CD14-positive monocyte (primary cell): ENCODE results near the gene MPC1. TPM values are rescaled to one million over a fixed set of nuclear protein-coding genes. Genes with fewer than 3 reads are reported as not detected.

Source experiments
- DNase-seq, 3 donors: peaks; one replicate each; pipeline ENCODE4 v3.0.0-alpha.2; 2011 to 2022
- H2AFZ ChIP-seq: 2 replicates; pipeline ENCODE4 v1.6.0; 2012; ENCODE audit warnings: mild to moderate bottlenecking, low read depth, low read length, inconsistent platforms; ENCODE audit not compliant: insufficient read depth, poor library complexity, severe bottlenecking
- H3K27ac ChIP-seq, 2 donors: 1 replicate in 1 of 2; 2 replicates in 1 of 2; pipeline ENCODE4 v1.5.1; 2012 to 2013; ENCODE audit warnings: low read length in 2 of 2, control low read depth in 1 of 2, inconsistent platforms in 1 of 2, low read depth in 1 of 2, mild to moderate bottlenecking in 1 of 2
- H3K27me3 ChIP-seq, 2 donors: one replicate each; pipeline versions ENCODE4 v1.6.0 to v1.6.1; 2011 to 2013; ENCODE audit warnings: low read length in 2 of 2; ENCODE audit not compliant: control insufficient read depth in 2 of 2, insufficient read depth in 2 of 2
- H3K36me3 ChIP-seq, 2 donors: replicated peaks in 1 of 2; 1 replicate in 1 of 2; 2 replicates in 1 of 2; pipeline versions ENCODE4 v1.5.1 to v1.6.1; 2012 to 2013; ENCODE audit warnings: low read length in 2 of 2, control low read depth in 1 of 2, inconsistent platforms in 1 of 2, mild to moderate bottlenecking in 1 of 2; ENCODE audit not compliant: insufficient read depth in 2 of 2, control insufficient read depth in 1 of 2
- H3K4me1 ChIP-seq, 2 donors: 1 replicate in 1 of 2; 2 replicates in 1 of 2; pipeline versions ENCODE4 v1.5.1 to v1.6.1; 2012 to 2013; ENCODE audit warnings: low read length in 2 of 2, control low read depth in 1 of 2, inconsistent platforms in 1 of 2, mild to moderate bottlenecking in 1 of 2, moderate library complexity in 1 of 2; ENCODE audit not compliant: insufficient read depth in 2 of 2, control insufficient read depth in 1 of 2
- H3K4me2 ChIP-seq: replicated peaks from 2 replicates; pipeline ENCODE3; 2012; ENCODE audit warnings: low read length, moderate library complexity, mild to moderate bottlenecking; ENCODE audit not compliant: poor library complexity, severe bottlenecking; ENCODE audit errors: extremely low read depth
- H3K4me3 ChIP-seq, 3 experiments: fragments of 200-600 bp in 1 of 3; sonication (generic) in 1 of 3; replicated peaks in 1 of 3; 1 replicate in 2 of 3; 2 replicates in 1 of 3; pipeline ENCODE4 v1.5.1; 2011 to 2013; ENCODE audit warnings: low read length in 3 of 3, mild to moderate bottlenecking in 3 of 3, control low read depth in 2 of 3, low read depth in 2 of 3, inconsistent platforms in 1 of 3, moderate library complexity in 1 of 3
- H3K79me2 ChIP-seq: 2 replicates; pipeline ENCODE4 v1.6.0; 2012; ENCODE audit warnings: mild to moderate bottlenecking, control low read depth, inconsistent platforms, low read length, moderate library complexity; ENCODE audit not compliant: insufficient read depth
- H3K9ac ChIP-seq: 2 replicates; pipeline ENCODE4 v1.6.0; 2017; ENCODE audit warnings: low read length, mild to moderate bottlenecking; ENCODE audit not compliant: insufficient read depth, poor library complexity, severe bottlenecking
- H3K9me3 ChIP-seq, 2 donors: replicated peaks in 1 of 2; 1 replicate in 1 of 2; 2 replicates in 1 of 2; pipeline versions ENCODE4 v1.5.1 to v1.6.1; 2012 to 2013; ENCODE audit warnings: low read length in 2 of 2, control low read depth in 1 of 2; ENCODE audit not compliant: control insufficient read depth in 1 of 2, insufficient read depth in 1 of 2
- H4K20me1 ChIP-seq: 2 replicates; pipeline ENCODE4 v1.6.0; 2012; ENCODE audit warnings: mild to moderate bottlenecking, low read length, control low read depth, moderate library complexity; ENCODE audit not compliant: insufficient read depth
- H3K27ac Mint-ChIP-seq, 7 donors: one replicate each; pipeline ENCODE4 v1.8.0; 2020; ENCODE audit warnings: mild to moderate bottlenecking in 7 of 7, mixed read lengths in 7 of 7, moderate library complexity in 6 of 7, inconsistent platforms in 2 of 7
- H3K27me3 Mint-ChIP-seq, 3 donors: one replicate each; pipeline ENCODE4 v1.8.0; 2021 to 2022; ENCODE audit warnings: low read depth in 3 of 3, mild to moderate bottlenecking in 3 of 3, mixed read lengths in 3 of 3, moderate library complexity in 3 of 3, inconsistent platforms in 1 of 3
- H3K36me3 Mint-ChIP-seq, 2 donors: one replicate each; pipeline ENCODE4 v1.8.0; 2020; ENCODE audit warnings: mixed read lengths in 2 of 2, inconsistent platforms in 1 of 2, mild to moderate bottlenecking in 1 of 2
- H3K4me1 Mint-ChIP-seq: one replicate; pipeline ENCODE4 v1.8.0; 2020; ENCODE audit warnings: mild to moderate bottlenecking, mixed read lengths
- H3K4me3 Mint-ChIP-seq, 2 donors: one replicate each; pipeline ENCODE4 v1.8.0; 2020; ENCODE audit warnings: mild to moderate bottlenecking in 2 of 2, mixed read lengths in 2 of 2, moderate library complexity in 1 of 2
- H3K9me3 Mint-ChIP-seq, 7 donors: one replicate each; pipeline ENCODE4 v1.8.0; 2020 to 2022; ENCODE audit warnings: mixed read lengths in 7 of 7, mild to moderate bottlenecking in 6 of 7, moderate library complexity in 6 of 7, inconsistent platforms in 2 of 7
- WGBS: methylation state at CpG from one replicate; pipeline ENCODE4 v1.1.5; 2013; ENCODE audit warnings: missing lambda C conversion rate; ENCODE audit not compliant: insufficient coverage; 5-methylcytosine and 5-hydroxymethylcytosine counted together
- intact Hi-C, 2 donors: fragments of 100-400 bp; cut with micrococcal nuclease; formaldehyde crosslinking; loops; one replicate each; pipeline versions ENCODE4 v1.15.0 to v1.15.1; 2023
- polyA plus RNA-seq, 3 donors: library from polyadenylated mRNA; depleted of rRNA in 1 of 3; unstranded in 2 of 3; stranded (reverse) in 1 of 3; fragments of 300-500 nt in 2 of 3; fragments of >200 nt in 1 of 3; fragmentation: Illumina TruSeq in 2 of 3; gene quantifications; 1 replicate in 2 of 3; 2 replicates in 1 of 3; pipeline ENCODE4 v1.2.3, GENCODE V29; 2012 to 2021
- TF ChIP-seq, protein P1 (sequence below): fragments of 200-600 bp; IDR thresholded peaks from one replicate; pipeline ENCODE4 v1.8.0; 2022; ENCODE audit warnings: antibody characterized with exemption, mild to moderate bottlenecking

MPC1 gene
- polyA plus RNA-seq, 3 donors, result 52.4 to 122 (median 104) TPM

DNA sequence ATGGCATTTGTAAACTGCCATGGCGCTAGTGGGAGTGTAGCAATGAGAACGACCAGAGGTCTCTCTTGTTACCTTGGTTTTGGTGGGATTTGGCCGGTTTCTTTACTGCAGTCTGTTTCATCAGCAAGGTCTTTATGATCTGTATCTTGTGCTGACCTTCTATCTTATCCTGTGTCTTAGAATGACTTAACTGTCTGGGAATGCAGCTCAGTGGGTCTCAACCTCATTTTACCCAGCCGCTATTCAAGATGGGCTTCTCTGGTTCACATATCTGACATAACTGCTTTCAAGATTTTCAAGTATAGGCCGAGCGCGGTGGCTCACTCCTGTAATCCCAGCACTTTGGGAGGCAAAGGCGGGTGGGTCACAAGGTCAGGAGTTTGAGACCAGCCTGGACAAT, 38.5 kb downstream of the MPC1 start:
- Mint-ChIP-seq H3K4me3 (no peak overlapping the region), H3K27me3 (peaks cover 0 to 1% (median 0%) of the 10 kb centered on the region in 3 donors), H3K9me3 (no peaks in the 10 kb centered on the region), H3K4me1 (peaks cover 29% of the 10 kb centered on the region), H3K27ac (peak overlapping the region in 1 of 7 donors; percentile 36), H3K36me3 (peaks cover 0 to 2% of the 10 kb centered on the region in 2 donors)
- peaks cover 0 to 2% of the 10 kb centered on the region in 2 donors for H3K36me3 ChIP-seq
- peaks cover 37% of the 10 kb centered on the region for H3K79me2 ChIP-seq
- H3K4me1 ChIP-seq, result peaks cover 44 to 45% of the 10 kb centered on the region in 2 donors
- H3K9me3 ChIP-seq, result no peaks in the 10 kb centered on the region
- no peak overlapping the region for H3K9ac ChIP-seq
- intact Hi-C loops, result loop anchor here (5.0 kb wide), 3 partner anchors 82 to 748 kb away; partner anchors contain the start of gene RPS6KA2 (in 1 of the 2)
- no peak overlapping the region for H3K4me3 ChIP-seq
- peaks cover 21% of the 10 kb centered on the region for H4K20me1 ChIP-seq
- no peak overlapping the region for H2AFZ ChIP-seq
- 98% methylated on average over 7 of the region's 8 CpGs for WGBS
- H3K27ac ChIP-seq, result no peak overlapping the region
- no peak for DNase-seq
- TF ChIP-seq, protein P1, sequence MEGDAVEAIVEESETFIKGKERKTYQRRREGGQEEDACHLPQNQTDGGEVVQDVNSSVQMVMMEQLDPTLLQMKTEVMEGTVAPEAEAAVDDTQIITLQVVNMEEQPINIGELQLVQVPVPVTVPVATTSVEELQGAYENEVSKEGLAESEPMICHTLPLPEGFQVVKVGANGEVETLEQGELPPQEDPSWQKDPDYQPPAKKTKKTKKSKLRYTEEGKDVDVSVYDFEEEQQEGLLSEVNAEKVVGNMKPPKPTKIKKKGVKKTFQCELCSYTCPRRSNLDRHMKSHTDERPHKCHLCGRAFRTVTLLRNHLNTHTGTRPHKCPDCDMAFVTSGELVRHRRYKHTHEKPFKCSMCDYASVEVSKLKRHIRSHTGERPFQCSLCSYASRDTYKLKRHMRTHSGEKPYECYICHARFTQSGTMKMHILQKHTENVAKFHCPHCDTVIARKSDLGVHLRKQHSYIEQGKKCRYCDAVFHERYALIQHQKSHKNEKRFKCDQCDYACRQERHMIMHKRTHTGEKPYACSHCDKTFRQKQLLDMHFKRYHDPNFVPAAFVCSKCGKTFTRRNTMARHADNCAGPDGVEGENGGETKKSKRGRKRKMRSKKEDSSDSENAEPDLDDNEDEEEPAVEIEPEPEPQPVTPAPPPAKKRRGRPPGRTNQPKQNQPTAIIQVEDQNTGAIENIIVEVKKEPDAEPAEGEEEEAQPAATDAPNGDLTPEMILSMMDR, result no peak
- no peak overlapping the region for H3K4me2 ChIP-seq
- no peaks in the 10 kb centered on the region for H3K27me3 ChIP-seq

DNA sequence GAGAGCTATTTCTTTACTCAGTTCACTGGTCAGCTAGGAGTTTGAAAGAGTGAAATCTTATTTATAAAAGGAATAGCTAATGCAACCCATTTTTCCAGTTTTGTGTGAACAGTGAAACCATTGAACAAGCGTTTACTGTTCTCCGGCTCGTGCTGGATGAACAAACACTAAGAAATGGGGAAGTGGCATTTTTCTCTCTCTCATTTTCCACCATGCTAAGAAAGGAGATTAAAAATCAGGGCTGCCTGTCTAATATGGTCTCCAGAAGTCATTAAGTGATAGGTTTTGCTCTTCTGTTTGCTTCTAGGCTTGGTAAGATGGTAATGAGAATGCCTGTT, 39.6 kb downstream of the MPC1 start:
- peaks cover 42 to 43% of the 10 kb centered on the region in 2 donors for H3K4me1 ChIP-seq

More for the DNA sequence above, 39.6 kb downstream of the MPC1 start:
- peaks cover 2 to 3% of the 10 kb centered on the region in 2 donors for H3K36me3 Mint-ChIP-seq
- WGBS, result no CpG with 5 or more reads among the region's 3 CpGs
- H3K27ac Mint-ChIP-seq, result peak overlapping the region; percentile 96 to 98 (median 97)
- intact Hi-C loops, result loop anchor here (1.0 to 5.0 kb wide), 5 partner anchors 40 to 749 kb away; partner anchors contain the start of genes MPC1 (in 1 of the 2) and RPS6KA2 (in 1 of the 2)
- peaks cover 26% of the 10 kb centered on the region for H3K4me1 Mint-ChIP-seq
- TF ChIP-seq, protein P1, result no peak
- Histone ChIP-seq H3K27ac (peak overlapping the region; percentile 94 to 100), H2AFZ (peak overlapping the region; percentile 74), H3K4me2 (peak overlapping the region; percentile 96), H3K9me3 (no peaks in the 10 kb centered on the region), H3K79me2 (peaks cover 48% of the 10 kb centered on the region), H3K27me3 (no peaks in the 10 kb centered on the region), H3K4me3 (peak overlapping the region; percentile 67 to 97 (median 88)), H4K20me1 (peaks cover 32% of the 10 kb centered on the region), H3K9ac (peak overlapping the region; percentile 99), H3K36me3 (peaks cover 2 to 11% of the 10 kb centered on the region in 2 donors)
- no peaks in the 10 kb centered on the region for H3K9me3 Mint-ChIP-seq
- H3K27me3 Mint-ChIP-seq, result peaks cover 0 to 1% (median 0%) of the 10 kb centered on the region in 3 donors
- H3K4me3 Mint-ChIP-seq, result peak overlapping the region; percentile 93 to 98
- DNase-seq, result peak; percentile 53 to 73 (median 69)
